ENCODE results near the gene PCNT. TPM values are rescaled to one million over a fixed set of nuclear protein-coding genes. Genes with fewer than 3 reads are reported as not detected.
A peak's percentile ranks its signal among the peaks of the same experiment; 100 is the strongest.

PCNT gene
- total RNA-seq, 6 donors from 2014 or later = 24.9 to 130 (median 44.4) TPM

DNA sequence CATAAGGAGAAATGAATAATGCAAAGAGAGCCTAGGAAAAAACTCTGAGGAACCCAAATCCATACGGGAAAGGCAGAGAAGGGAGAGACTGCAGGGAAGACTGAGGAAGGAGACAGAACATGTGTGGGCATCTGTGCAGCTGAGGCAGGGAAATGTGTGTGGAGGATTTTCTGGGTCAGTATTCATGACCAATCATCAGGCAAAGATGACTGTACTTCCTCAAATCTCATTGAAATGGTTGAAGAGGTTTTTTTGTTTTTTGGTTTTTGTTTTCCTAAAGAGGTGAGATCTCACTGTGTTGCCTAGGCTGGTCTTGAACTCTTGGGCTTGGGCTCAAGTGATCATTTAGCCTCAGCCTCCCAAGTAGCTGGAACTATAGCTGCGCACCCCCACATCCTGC, 150.4 kb downstream of the PCNT start:
- peaks cover 7 to 12% (median 9%) of the 10 kb centered on the region in 4 donors for H3K4me1 ChIP-seq
- TF ChIP-seq POLR2AphosphoS5 (IDR thresholded peaks at IDR 0.05) (no peak), POLR2A (IDR thresholded peaks at IDR 0.05) (no peak), EP300 (IDR thresholded peaks at IDR 0.05) (no peak)
- TF ChIP-seq, protein P1, sequence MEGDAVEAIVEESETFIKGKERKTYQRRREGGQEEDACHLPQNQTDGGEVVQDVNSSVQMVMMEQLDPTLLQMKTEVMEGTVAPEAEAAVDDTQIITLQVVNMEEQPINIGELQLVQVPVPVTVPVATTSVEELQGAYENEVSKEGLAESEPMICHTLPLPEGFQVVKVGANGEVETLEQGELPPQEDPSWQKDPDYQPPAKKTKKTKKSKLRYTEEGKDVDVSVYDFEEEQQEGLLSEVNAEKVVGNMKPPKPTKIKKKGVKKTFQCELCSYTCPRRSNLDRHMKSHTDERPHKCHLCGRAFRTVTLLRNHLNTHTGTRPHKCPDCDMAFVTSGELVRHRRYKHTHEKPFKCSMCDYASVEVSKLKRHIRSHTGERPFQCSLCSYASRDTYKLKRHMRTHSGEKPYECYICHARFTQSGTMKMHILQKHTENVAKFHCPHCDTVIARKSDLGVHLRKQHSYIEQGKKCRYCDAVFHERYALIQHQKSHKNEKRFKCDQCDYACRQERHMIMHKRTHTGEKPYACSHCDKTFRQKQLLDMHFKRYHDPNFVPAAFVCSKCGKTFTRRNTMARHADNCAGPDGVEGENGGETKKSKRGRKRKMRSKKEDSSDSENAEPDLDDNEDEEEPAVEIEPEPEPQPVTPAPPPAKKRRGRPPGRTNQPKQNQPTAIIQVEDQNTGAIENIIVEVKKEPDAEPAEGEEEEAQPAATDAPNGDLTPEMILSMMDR (IDR thresholded peaks at IDR 0.05) = no peak
- no peaks in the 10 kb centered on the region for H3K27me3 ChIP-seq
- no peaks in the 10 kb centered on the region for H3K36me3 ChIP-seq
- ATAC-seq (ENCODE audit: low FRiP score in 2 of 2) (no peak), DNase-seq (no peak)
- no peak overlapping the region for H3K4me3 ChIP-seq
- H3K27ac ChIP-seq = no peak overlapping the region
- no peaks in the 10 kb centered on the region for H3K9me3 ChIP-seq
- 88 to 93% methylated on average over 2 of the region's 2 CpGs for WGBS, 2 donors

DNA sequence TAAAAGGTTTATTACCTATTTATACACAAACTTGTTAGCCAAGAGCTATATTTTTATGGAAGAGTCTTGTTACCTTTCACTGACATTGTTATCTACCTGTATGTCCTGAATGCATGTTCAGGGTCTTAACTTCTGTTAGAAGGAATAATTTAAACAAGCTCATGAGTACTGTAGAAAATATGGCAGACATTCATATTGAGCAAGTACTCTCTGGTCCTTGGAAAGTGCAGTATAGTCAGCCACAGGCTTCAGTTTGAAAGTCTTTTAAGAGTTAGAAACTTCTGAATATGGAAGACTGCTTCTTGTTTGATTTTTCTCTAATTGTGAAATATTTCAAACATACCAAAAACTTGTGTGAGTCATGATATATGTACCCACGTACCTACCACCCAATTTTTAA, 151.3 kb downstream of the PCNT start:
- Histone ChIP-seq H3K36me3 (peaks cover 0 to 1% (median 0%) of the 10 kb centered on the region in 4 donors), H3K9me3 (no peaks in the 10 kb centered on the region), H3K27me3 (no peaks in the 10 kb centered on the region), H3K4me1 (peaks cover 7 to 12% (median 9%) of the 10 kb centered on the region in 4 donors), H3K4me3 (no peak overlapping the region), H3K27ac (no peak overlapping the region)
- TF ChIP-seq POLR2AphosphoS5 (IDR thresholded peaks at IDR 0.05) (no peak), POLR2A (IDR thresholded peaks at IDR 0.05) (no peak), EP300 (IDR thresholded peaks at IDR 0.05) (no peak)
- TF ChIP-seq, protein P1 (IDR thresholded peaks at IDR 0.05) = no peak
- DNase-seq (no peak), ATAC-seq (ENCODE audit: low FRiP score in 2 of 2) (no peak)
- 81 to 95% methylated on average over 1 of the region's 1 CpG for WGBS, 2 donors

DNA sequence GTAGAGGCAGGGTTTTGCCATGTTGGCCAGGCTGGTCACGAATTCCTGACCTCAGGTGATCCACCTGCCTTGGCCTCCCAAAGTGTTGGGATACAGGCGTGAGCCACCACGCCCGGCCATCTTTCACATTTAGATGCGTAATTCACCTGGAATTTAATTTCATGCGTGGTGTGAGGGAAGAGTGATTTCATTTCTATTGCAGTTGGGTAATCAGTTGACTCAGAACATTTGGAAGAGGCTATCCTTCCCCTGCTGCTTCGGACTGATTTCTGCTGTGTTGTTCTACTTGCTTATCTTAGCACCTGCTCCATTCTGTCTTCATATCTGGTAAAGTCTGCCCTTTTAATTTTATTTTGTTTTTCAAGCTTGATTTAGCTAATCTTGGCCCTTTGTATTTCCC, 153.8 kb downstream of the PCNT start:
- ATAC-seq (ENCODE audit: low FRiP score in 2 of 2) (peak in 1 of 2 donors; percentile 79), DNase-seq (no peak)
- WGBS, 2 donors = 92 to 96% methylated on average over 7 of the region's 7 CpGs
- no peak overlapping the region for H3K4me3 ChIP-seq
- H3K4me1 ChIP-seq = peaks cover 0 to under 1% (median 0%) of the 10 kb centered on the region in 4 donors
- TF ChIP-seq EP300 (IDR thresholded peaks at IDR 0.05) = no peak
- no peak for TF ChIP-seq POLR2AphosphoS5 (IDR thresholded peaks at IDR 0.05)
- no peak for TF ChIP-seq POLR2A (IDR thresholded peaks at IDR 0.05)
- no peaks in the 10 kb centered on the region for H3K9me3 ChIP-seq
- no peak overlapping the region for H3K27ac ChIP-seq
- H3K36me3 ChIP-seq = peaks cover 0 to 6% (median 0%) of the 10 kb centered on the region in 4 donors
- H3K27me3 ChIP-seq = no peaks in the 10 kb centered on the region

DNA sequence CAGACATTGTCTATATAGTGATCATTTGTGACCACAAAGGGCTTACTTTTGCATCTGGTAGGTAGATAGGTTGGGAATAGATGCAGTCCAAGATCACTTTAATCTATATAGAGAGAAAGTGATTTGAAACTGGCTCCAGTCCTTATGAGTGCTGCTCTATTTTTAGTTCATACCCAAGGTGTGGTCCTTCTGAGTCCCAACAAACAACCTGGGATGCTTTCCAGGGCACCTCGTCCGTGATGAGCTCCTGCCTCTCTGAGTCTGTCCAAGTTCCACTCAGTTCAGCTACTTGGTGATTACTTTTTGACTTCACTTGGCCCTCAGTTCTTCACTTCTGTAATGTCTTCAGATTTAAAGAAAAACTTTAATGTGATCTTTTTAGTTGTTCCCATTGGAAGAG, 155.0 kb downstream of the PCNT start:
- 72 to 83% methylated on average over 2 of the region's 2 CpGs for WGBS, 2 donors
- ATAC-seq (ENCODE audit: low FRiP score in 2 of 2) = no peak
- no peak for DNase-seq
- H3K36me3 ChIP-seq = peaks cover 0 to 6% (median 0%) of the 10 kb centered on the region in 4 donors
- peaks cover 0 to 4% (median 2%) of the 10 kb centered on the region in 4 donors for H3K4me1 ChIP-seq
- H3K27me3 ChIP-seq = no peaks in the 10 kb centered on the region
- H3K9me3 ChIP-seq = no peaks in the 10 kb centered on the region
- H3K27ac ChIP-seq = no peak overlapping the region
- TF ChIP-seq EP300 (IDR thresholded peaks at IDR 0.05) (no peak), POLR2AphosphoS5 (IDR thresholded peaks at IDR 0.05) (no peak), POLR2A (IDR thresholded peaks at IDR 0.05) (no peak)
- TF ChIP-seq, protein P1 (IDR thresholded peaks at IDR 0.05) = no peak
- no peak overlapping the region for H3K4me3 ChIP-seq

DNA sequence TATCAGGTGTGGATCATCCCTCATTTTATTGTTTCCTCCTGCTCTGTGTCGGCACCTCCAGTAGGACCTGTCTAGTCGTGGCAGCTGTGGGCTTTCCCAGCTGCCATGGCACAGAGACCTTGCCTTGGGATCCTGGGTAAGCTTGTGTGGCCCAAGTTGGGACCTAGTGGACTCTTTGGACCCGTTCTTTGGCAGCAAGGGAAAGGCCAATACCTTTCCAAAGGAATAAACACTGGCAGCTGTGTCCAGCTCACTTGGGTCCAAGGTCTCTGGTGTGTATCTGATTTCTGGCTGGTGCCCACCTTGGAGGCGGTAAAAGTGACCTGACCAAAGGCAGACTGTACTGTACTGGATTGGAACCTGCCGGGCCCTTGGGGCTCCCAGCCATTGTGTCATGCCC, 156.5 kb downstream of the PCNT start:
- 98 to 100% methylated on average over 1 to 5 of the region's 5 CpGs for WGBS, 2 donors
- TF ChIP-seq, protein P1 (IDR thresholded peaks at IDR 0.05) = no peak
- TF ChIP-seq POLR2A (IDR thresholded peaks at IDR 0.05) (no peak), POLR2AphosphoS5 (IDR thresholded peaks at IDR 0.05) (no peak), EP300 (IDR thresholded peaks at IDR 0.05) (no peak)
- no peak for ATAC-seq (ENCODE audit: low FRiP score in 2 of 2)

More for the DNA sequence above, 156.5 kb downstream of the PCNT start:
- Histone ChIP-seq H3K27me3 (no peaks in the 10 kb centered on the region), H3K9me3 (no peaks in the 10 kb centered on the region), H3K27ac (no peak overlapping the region), H3K36me3 (peaks cover 0 to 6% (median 0%) of the 10 kb centered on the region in 4 donors), H3K4me1 (peaks cover 0 to 4% (median 2%) of the 10 kb centered on the region in 4 donors), H3K4me3 (no peak overlapping the region)
- no peak for DNase-seq
